Measurements from ENCODE around the gene MAP1LC3B.
"Not testable (repeated sequence)": the region's sequence is repeated elsewhere in the genome, so short reads cannot be mapped to it uniquely, and the experiment has no call there.

The MAP1LC3B gene

DNA sequence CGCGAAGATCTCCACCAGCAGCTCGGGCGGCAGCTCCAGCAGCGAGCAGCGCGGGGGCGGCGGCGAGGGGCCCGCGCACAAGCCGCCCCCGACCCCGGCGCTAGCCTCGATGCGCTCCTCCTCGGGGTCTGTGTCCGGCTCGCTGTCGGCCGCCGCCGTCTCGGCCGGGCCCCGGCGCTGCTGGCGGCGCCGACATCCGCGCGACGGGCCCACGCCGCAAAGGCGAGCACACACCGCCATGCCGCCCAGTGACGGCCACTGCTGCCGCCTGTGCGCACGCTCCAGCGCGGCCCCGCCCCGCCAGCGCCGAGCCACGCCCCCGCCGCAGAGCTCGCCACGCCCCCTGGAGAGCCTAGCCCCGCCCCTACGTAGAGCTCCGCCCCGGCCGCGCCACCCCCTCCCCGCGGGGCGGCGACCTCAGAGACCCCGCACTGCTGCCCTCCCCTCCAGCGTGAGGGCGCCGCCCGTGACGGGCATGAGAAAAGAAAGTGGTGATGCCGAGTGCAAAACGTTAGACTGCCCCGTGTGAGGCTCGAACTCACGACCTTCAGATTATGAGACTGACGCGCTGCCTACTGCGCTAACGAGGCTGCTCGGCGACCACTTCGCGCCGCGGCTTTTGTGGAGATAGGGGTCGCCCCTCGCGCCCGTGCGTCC, 8.5 kb upstream of the MAP1LC3B start, which contains the start of gene FBXO31:
Gene FBXO31 (minus strand): TSS at position 272 of the 657 bp plus-strand sequence. CDS start 32 bp downstream, at position 240.
- peak; percentile 100 for DNase-seq

DNA sequence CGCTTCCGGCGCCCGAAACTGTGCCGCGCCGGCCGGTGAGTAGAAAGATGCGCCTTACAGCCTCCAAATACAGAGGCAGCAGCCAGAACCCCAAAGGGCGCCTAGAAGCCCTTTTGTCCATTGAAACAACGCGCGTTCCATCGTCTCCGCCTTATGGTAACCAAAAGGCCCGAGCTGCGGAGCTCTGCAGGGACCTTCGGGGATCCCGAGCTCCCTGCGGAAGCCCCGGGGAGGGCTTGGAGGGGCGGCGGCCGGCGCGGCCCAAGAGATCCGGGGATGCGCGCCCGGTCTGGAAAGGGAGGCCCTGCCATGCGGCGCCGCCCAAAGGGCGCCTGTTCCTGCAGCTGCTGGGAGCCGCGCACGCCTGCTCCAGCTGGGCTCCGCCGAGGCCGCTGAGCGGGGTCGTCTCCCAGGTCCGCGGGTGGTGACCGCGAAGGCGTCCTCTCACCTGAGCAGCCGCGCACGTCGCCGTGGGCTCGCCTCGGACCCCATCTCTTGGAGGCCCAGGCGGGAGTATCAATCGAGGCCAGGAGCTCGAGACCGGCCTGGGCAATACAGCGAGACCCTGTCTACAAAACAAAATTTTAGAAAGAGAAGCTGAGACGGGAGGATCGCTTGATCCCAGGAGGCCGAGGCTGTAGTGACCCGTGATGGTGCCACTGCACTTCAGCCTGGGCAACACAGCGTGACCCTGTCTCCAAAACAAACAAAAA, 7.8 kb upstream of the MAP1LC3B start:
- no peak for DNase-seq

DNA sequence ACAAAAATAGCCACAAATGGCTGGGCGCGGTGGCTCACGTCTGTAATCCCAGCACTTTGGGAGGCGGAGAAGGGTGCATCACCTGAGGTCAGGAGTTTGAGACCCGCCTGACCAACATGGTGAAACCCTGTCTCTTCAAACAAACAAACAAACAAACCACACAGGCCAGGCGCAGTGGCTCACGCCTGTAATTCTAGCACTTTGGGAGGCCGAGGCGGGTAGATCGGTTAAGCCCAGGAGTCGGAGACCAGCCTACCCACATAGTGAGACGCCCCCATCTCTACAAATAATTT, 7.3 kb upstream of the MAP1LC3B start:
- DNase-seq, result not testable (repeated sequence)

DNA sequence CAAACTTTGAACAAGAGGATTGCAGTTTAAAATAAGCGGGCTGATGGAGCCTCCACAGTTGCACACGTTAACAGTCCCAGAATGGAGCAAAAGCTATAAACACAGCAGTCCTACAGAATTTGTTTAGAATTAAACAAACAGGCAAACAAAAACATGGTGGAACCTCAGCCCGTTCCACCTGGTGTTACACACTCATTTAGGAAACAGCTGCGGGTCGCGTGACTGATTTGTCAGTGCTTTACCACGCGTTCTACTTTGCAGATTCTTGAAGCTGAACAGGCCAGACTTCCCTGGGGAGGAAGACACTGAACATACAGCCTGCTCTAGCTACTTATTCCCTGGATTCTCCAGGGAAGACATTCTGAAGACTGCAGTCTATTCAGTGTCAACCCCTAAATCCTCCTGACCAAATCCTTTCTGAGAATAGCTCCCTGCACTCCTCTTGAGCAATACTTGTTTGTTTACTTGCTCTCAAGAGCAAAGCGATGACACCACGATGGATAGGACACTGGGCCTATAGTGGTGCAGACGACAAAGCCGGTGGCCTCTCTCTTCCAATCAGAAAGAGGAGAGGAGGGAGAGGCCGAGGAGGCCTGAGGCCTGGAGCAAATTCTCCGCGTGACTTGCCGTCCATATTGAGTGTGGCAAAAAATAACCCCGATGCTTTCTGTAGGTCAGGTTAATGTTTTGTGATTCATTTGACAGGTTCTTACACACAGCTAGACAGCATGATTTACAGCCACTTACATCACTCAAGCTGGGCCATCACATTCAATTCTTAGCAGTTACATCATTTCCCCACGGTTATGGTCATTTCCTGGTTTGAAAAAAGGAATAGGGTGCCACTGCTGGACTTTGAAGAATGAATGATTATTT, 4.0 kb upstream of the MAP1LC3B start:
- peak; percentile 85 for DNase-seq

DNA sequence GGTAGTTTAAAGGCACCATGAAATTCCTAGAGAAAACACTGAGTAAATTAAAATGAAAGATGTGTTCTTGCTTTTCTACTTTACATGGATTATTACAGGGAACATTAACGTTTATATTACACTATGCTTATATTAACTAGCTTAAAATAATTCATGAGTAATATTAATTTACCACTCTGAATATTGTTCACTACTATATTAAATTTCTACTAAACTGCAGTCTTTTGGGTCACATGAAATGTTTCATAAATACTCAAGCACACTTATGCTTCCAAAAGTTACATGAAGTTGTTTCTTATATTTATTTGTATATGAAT, 3.4 kb upstream of the MAP1LC3B start:
- no peak for DNase-seq

DNA sequence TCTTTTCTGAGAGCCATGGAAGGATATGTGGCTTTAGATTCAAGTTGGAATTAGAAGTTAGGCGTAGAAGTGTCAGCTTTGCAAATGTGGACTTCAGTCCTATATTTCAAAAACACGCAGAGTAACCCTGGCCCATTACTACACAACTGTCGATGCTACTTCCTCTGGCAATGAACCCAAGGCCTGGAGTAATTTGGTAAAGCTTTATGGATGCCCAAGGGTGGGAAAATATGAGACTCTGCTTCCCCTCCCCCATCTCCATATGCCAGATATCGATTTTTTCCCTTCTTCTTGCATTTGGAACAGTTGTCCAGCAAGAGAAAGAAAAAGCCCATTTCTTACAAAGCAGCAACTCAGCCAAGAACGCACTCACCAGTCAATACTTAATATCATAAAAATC, 2.9 kb upstream of the MAP1LC3B start:
- no peak for DNase-seq

DNA sequence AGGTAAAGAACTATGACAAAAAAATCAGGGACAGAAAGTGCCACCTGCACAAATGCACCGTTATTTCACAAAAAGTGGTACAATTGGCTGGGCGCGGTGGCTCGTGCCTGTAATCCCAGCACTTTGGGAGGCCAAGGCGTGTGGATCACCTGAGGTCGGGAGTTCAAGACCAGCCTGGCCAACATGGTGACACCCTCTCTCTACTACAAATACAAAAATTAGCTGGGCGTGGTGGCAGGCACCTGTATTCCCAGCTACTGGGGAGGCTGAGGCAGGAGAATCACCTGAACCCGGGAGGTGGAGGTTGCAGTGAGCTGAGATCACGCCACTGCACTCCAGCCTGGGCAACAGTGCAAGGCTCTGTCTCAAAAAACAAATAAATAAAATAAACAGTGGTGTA, 2.2 kb upstream of the MAP1LC3B start:
- DNase-seq, result not testable (repeated sequence)

DNA sequence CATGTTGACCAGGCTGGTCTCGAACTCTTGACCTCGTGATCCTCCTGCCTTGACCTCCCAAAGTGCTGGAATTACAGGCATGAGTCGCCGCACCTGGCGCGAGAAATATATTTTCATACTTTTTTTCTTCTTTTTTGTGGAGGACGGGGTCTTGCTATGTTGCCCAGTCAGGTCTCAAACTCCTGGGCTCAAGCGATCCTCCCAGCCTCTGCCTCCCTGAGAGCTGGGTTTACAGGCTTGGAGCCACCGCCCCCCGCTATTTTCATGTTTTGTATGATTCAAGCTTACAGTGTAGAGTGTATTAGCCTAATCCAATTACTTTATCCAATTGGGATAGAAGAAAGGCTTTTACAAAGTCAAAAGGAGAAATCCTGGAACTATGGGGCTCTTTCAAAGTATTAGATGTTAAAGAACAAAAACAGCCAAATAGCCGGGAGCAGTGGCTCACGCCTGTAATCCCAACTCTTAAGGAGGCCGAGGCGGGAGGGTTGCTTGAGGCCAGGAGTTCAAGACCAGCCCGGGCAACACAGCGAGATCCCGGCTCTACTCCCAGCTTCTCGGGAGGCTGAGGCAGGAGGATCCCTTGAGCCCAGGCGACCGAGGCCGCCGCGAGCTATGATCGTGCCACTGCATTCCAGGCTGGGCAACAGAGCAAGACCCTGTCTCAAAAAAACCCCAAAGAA, 1.4 kb upstream of the MAP1LC3B start:
- no peak for DNase-seq

DNA sequence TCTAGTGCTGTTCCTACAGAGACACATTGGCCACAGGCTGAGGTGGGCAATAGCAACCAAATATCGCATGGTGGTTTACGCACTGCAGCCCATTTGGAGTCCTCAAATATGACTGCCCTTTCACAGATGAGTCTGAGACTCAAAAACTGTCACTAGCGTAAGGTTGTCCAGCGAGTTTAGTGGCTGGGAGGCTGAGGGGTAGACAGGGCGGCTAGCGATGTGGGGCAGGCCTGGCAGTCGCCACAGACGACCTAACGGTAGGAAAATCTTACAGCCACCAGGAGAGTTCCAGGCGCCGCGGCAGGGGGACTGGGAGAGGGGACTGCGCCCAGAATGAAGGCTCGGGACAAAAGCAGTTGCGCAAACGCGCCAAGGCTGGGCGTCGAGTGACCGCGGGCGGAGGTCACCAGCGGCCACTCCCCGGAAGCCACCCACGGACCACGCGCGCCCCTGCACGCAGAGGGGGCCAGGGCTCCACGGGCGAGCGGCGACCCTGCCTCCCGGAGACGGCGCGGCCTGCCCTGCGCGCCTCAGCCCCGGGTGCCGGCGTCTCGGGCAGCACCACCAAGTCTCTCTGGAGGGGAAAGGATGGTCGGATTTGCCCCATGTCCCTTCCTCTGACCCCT, 699 bp upstream of the MAP1LC3B start:
- no peak for DNase-seq

DNA sequence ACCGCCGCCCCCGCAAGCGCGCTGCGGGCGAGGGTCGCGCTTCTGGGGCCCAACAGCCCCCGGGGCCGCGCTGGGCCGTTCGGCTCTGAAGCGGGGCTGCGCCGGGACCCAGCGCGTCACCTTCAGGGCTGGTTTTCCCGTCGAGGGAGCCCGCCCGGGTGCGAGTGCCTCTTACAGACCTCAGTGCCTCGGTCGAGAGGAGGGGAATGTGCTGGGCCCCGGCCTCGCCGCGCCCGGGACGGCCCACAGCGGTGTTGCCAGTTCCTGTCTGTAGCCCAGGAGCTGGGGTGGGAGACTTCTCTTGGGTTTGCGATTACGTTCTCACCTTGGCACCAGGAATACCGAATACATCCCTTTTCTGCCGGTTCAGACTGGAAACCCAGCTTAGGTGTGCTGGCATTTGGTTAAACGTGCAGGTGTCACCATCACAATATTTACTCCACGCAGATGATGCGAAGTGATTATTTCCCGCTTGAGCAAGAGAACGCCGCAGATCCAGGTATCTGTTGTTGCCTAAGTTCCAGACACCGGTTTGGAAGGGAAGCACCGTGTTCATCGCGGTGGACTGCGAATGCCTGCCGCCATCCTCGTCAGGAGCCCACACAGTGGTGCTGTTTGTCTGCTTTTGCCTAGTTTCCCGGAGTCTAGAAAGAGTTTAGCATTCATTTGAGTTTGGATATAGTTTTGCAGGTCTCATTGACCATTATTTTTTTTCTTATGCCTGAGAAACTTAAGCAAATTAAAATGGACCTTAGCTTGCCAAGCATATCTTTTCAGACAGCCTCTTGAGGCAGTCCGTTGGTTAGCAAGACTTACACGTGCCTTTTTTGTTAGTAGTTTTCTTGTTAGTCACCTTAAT, 914 bp downstream of the MAP1LC3B start:
- DNase-seq, result peak; percentile 78

DNA sequence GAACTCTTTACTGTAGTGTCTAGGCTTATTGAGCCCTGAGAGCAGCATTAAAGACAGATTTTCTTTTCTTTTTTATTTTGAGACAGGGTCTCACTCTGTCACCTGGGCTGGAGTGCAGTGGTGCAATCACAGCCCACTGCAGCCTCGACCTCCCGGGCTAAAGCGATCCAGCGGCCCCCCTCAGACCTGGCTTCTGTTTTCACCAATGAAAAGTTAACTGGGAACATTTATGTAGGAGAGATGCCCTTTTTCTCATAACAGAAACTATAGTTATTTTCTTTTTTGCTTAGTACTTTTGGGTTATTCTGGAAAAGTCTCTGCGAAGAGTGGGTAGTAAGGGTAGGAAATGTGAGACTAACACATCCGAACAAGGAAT, 1.5 kb downstream of the MAP1LC3B start:
- no peak for DNase-seq

DNA sequence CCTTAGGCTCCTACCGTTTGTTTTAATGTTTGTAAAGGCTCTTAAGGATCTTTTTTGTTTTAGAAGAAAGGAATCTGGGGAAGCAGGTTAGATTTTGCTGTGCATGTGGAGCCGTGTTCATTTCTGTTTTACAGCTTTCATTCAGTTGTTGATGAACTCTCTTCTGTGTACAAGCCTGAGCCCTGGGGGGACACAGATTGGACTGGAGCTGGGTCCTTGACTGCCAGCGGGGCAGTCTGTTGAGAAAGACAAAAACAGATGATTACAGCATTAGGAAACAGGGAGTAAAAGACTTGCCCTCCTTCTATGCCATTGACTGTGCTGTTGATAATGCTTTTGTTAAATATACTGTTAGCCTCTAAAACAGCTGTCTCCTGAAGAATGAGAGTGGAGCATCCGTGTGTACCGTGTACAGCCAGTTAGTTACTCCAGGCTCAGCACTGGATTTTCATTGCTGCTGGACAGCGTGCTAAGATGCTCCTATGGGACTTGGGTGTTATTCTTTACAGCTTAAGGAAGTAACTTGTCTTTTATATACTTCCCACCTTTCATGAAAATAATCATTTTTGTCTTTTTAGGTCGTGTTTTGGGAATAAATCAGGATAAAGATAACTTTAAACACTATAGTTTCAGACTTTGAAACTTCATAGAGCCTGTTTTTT, 3.2 kb downstream of the MAP1LC3B start:
- DNase-seq, result no peak

DNA sequence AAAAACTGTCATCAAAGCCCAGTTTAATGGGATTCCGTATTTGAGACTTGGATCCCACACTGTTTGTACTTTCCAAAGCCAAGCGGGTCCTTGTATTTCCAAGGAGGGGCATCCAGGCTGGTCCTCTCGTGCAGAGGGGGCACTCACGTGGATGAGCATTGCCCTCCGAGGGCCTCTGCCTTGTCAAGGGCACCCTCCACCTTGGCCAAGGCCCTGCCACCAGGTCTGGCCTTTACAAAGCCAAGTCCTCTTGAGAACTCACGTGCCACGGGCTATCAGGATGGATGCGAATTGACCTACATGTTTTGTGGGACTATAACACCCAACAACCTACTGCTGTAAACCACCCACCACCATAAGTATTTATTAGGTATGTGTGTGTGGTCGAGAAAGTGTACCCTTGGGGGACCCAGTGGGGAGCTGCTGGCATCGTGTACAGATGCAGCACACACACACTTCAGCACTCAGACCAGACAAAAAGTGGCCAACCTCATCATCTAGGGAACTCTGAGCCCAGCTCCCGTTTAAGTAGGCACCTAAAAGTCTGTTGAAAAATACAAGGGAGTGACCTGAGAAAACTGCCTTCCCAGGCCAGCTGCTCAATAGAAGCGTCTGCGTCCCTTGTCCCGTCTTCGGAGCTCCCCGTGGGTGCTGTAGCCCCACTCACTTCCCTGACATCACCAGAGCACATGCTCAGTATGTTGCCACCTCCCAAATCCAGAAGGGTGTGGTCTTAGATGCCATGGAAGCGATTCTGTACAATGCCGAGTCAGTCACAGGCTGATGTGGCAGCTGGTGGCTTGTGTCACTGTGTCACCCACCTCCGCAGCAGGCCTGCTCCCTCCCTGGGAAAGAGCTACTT, 12.9 kb downstream of the MAP1LC3B start:
- no peak for DNase-seq

DNA sequence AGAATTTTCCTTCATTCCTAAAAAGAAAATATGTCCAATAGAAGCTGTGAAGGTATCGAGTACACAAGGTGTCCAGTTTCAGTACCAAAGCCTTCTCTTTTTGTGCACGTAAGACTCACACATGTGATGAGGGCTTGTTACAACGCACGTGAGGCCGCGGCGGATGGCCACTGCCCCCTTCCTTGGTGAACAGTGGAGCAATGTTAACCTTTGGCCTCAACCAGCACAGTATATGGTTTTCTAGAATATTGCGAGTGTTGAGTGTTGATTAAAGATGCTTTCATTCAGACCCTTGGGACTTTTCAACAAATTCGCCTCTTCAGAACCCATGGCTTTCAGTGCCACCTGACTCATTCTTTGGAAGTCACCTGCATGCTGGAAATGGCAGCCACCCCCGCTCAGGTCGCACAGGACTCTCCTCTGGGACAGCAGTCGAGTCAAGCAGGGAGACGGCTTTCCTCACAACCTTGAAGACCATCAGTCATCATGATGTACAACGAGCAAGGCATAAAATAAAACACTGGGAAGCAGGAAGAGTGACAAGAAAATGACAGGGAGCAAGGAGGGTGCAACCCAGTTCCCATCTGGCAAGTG, 14.5 kb downstream of the MAP1LC3B start:
- no peak for DNase-seq

DNA sequence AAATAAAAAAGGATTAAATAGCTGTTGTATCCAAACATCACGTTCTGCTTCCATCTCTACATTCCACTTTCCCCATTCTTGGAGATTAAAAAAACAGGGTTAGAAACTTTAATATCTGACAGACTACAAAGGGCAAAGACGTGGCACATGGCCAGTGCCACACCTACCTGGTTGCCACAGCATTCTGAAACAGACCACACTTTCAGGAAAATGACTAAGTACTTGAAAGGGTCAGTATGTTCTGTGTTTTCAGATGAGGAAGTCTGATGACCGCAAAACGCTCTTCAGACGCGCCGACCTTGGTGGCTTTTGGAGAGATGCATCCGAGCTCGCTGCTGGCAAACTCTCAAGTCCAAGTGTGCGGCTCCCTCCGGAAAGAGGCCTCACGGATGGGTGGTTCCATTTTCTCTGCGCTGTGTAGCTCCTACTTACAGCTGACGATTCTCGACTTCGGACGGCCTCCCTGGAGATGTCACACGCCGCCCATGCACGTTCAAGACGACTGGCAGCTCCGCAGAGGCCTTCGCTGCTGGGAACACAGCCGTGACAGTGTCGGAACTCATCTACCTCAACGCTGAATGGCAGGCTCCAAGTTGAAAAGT, 15.5 kb downstream of the MAP1LC3B start:
- DNase-seq, result no peak

DNA sequence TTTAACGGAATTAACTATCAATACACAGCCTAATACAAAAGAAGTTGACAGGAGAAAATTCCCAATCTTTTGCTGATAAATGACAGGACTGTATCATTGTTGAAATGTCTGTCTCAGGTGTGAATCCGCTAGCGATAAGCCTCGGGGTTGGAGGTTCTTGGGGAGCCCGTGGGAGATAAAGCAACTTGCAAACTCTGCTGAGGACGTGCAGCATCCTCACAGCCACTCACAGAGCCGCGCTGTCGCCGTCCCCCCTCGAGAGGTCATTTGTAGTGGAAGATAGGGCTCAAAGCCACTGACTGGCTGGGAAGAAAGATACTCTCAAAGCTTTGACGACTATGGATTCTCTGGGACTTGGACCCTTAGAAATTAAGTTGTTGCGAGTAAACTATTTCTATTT, 17.0 kb downstream of the MAP1LC3B start:
- no peak for DNase-seq

DNA sequence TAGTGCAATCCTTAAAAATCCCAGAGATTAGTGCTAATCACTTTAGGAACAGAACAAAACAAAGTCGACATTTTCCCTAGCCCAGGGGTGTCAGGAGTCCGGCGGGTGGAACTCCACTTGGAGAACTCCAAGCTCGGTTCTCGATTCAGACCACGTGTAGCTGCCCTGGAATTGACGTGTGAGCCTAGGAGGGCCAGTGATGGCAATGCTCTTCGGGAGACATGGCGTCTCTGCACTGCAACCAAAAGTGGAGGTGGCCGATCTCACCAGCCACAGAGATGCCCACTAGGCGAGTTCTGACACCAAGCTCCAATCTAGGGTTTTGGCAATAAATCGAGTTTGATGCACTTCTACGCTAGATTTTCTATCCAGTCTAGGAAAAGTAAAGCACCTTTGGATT, 17.6 kb downstream of the MAP1LC3B start:
- no peak for DNase-seq

DNA sequence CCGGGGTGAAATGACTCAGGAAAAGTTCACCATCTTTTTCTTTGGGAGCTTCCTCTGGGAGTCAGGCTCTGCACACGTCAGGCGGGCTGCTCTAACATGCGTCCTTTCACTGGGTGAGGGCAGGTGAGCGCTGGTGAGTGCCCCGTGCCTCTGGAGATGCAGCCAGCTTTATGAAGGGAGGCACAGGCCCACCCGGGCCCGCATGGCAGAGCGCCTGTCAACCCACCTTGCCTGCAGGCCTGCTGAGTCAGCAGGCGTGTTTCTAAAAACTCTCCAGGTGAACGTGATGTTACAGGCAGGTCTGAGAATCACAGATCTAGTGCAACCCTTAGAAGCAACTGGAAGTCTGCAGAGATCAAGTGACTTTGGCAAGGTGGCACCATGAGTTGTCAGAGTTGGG, 18.4 kb downstream of the MAP1LC3B start:
- DNase-seq, result no peak

DNA sequence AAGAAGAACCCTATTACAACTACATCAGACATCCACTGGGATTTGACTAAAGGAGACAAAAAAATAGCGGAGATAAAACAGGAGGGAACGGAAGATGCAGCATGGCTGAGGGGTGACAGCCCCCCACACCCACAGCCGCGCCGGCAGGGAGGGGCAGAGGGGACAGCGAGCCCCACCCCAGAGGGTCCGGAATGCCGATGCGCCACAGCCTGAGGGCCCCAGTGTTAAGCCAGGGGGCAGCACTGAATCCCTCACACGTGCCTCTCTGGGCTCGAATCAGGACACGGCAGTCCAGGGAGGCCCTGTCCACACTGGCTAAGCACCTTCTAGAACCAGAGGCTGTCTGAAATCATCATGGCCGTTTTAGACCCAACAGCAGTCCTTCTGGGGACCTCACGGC, 18.8 kb downstream of the MAP1LC3B start:
- no peak for DNase-seq
